Activated naive CD8-positive, alpha-beta T cell (primary cell): Measurements from ENCODE around the gene CCL21.

Experiments
- H3K27ac Mint-ChIP-seq: one replicate; pipeline ENCODE4 v1.8.0; 2021; ENCODE audit warnings: mixed read lengths
- H3K27me3 Mint-ChIP-seq: one replicate; pipeline ENCODE4 v1.8.0; 2021; ENCODE audit warnings: mixed read lengths
- H3K36me3 Mint-ChIP-seq: one replicate; pipeline ENCODE4 v1.8.0; 2021; ENCODE audit warnings: mixed read lengths
- H3K4me1 Mint-ChIP-seq: one replicate; pipeline ENCODE4 v1.8.0; 2021; ENCODE audit warnings: low read depth, mixed read lengths
- H3K4me3 Mint-ChIP-seq: one replicate; pipeline ENCODE4 v1.8.0; 2021; ENCODE audit warnings: mild to moderate bottlenecking, mixed read lengths
- H3K9me3 Mint-ChIP-seq: one replicate; pipeline ENCODE4 v1.8.0; 2021; ENCODE audit warnings: low read depth, mixed read lengths

Gene CCL21

DNA sequence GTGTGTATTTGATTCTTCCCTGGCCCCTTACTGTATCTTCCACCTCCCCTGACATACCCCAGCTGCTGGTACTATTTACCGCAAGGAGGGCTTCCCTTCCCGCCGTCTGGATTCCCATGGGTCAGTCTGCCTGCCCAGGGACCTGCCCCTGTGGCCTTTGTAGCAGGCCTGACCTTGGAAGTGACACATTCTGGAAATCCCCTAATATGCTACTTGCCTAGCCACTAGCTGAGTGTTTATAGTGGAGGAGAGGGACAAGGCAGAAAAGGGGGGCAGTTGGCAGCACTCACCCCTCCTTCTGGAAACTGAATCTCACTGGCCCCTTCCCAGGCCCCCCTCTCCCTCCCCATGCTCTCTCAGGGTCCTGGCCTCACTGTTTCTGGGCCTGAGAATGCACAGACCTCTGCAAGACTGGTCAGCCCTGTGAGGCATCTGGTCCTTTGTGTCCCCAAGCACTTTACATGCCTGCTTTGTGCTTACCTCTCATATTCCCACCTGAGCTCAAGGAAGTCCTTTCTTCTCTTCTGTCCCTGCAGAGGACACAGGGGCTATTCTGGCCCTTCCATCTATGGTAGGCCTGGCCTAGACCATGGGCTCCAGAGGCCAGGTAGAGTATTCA is 8.2 kb upstream of the CCL21 start:
- H3K4me3 Mint-ChIP-seq, result no peak overlapping the region
- no peaks in the 10 kb centered on the region for H3K9me3 Mint-ChIP-seq
- peaks cover 10% of the 10 kb centered on the region for H3K27me3 Mint-ChIP-seq
- no peak overlapping the region for H3K27ac Mint-ChIP-seq
- no peaks in the 10 kb centered on the region for H3K36me3 Mint-ChIP-seq
- no peaks in the 10 kb centered on the region for H3K4me1 Mint-ChIP-seq

DNA sequence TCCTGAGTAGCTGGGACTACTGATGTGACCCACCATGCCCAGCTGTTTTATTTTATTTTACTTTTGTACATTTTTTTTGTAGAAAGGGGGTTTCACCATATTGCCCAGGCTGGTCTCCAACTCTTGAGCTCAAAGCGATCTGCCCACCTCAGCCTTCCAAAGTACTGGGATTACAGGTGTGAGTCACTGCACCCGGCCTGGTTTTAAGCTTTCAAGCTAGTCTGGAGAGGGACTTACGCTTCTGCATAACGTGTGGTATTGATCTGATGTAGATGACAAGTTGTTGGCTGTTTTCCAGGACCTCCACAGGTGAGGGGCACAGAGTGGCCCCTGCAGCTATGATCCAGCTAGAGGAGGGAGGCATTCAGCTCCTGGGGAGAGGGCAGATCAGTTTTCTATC is 6.8 kb upstream of the CCL21 start:
- Mint-ChIP-seq H3K27ac (no peak overlapping the region), H3K4me3 (no peak overlapping the region), H3K9me3 (no peaks in the 10 kb centered on the region), H3K36me3 (no peaks in the 10 kb centered on the region), H3K4me1 (no peaks in the 10 kb centered on the region), H3K27me3 (peaks cover 10% of the 10 kb centered on the region)

GRCh38 chr9:34715639-34716215 is 5.8 kb upstream of the CCL21 start:
- no peaks in the 10 kb centered on the region for H3K4me1 Mint-ChIP-seq
- H3K9me3 Mint-ChIP-seq, result no peaks in the 10 kb centered on the region
- H3K36me3 Mint-ChIP-seq, result no peaks in the 10 kb centered on the region
- H3K27ac Mint-ChIP-seq, result no peak overlapping the region
- H3K4me3 Mint-ChIP-seq, result no peak overlapping the region
- H3K27me3 Mint-ChIP-seq, result peaks cover 8% of the 10 kb centered on the region

DNA sequence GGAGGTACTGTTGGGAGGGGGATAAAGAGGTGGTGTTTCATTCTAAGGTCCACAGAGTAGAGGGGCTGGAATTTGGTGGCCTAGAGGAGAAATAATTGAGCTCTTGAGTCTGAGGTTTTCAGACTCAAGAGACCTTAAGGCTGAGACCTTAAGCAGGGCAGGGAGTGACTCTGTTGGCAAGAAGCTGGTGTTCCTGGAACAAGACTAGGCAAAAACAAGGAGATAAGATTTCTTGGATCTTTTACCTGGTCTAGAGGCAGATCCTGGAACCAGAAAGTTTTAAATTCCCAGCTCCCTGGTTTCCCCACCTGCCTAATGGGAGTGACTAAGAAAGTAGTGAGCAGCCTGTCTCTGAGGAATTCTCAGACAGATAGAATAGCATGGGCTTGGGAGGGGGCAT is 4.1 kb upstream of the CCL21 start:
- Mint-ChIP-seq H3K27ac (no peak overlapping the region), H3K4me1 (no peaks in the 10 kb centered on the region), H3K27me3 (peaks cover 8% of the 10 kb centered on the region), H3K9me3 (no peaks in the 10 kb centered on the region), H3K36me3 (no peaks in the 10 kb centered on the region), H3K4me3 (no peak overlapping the region)

- Mint-ChIP-seq H3K4me3 (no peak overlapping the region), H3K9me3 (no peaks in the 10 kb centered on the region), H3K27ac (no peak overlapping the region), H3K27me3 (peaks cover 8% of the 10 kb centered on the region), H3K4me1 (no peaks in the 10 kb centered on the region), H3K36me3 (no peaks in the 10 kb centered on the region)
These were observed 2.2 kb upstream of the CCL21 start for GRCh38 chr9:34712140-34712539.

GRCh38 chr9:34709196-34709978 is 549 bp downstream of the CCL21 start:
- no peak overlapping the region for H3K27ac Mint-ChIP-seq
- peaks cover 5% of the 10 kb centered on the region for H3K27me3 Mint-ChIP-seq
- no peak overlapping the region for H3K4me3 Mint-ChIP-seq
- H3K36me3 Mint-ChIP-seq, result no peaks in the 10 kb centered on the region
- H3K9me3 Mint-ChIP-seq, result no peaks in the 10 kb centered on the region
- H3K4me1 Mint-ChIP-seq, result no peaks in the 10 kb centered on the region

DNA sequence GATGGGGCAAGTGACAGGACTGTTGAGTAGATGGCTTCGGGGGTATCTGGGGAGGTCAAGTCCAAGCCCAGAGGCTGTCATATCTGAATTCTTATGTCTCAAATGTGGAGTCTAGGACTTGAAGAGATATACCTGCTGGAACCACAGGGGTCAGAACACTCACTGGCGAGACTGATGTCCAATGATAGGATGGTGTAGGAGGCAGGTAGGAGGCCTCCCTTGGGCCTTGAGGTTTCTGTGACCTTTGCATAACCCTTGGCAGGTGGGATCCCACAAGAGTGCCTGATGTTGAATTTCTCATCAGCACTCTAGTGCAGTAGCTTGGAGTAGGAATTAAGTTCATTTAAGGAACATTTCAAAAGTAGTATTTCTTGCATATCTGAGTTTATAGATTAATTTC is 2.8 kb downstream of the CCL21 start:
- H3K27me3 Mint-ChIP-seq, result no peaks in the 10 kb centered on the region
- H3K4me3 Mint-ChIP-seq, result no peak overlapping the region
- H3K9me3 Mint-ChIP-seq, result no peaks in the 10 kb centered on the region
- peaks cover under 1% of the 10 kb centered on the region for H3K4me1 Mint-ChIP-seq
- no peak overlapping the region for H3K27ac Mint-ChIP-seq
- H3K36me3 Mint-ChIP-seq, result no peaks in the 10 kb centered on the region

DNA sequence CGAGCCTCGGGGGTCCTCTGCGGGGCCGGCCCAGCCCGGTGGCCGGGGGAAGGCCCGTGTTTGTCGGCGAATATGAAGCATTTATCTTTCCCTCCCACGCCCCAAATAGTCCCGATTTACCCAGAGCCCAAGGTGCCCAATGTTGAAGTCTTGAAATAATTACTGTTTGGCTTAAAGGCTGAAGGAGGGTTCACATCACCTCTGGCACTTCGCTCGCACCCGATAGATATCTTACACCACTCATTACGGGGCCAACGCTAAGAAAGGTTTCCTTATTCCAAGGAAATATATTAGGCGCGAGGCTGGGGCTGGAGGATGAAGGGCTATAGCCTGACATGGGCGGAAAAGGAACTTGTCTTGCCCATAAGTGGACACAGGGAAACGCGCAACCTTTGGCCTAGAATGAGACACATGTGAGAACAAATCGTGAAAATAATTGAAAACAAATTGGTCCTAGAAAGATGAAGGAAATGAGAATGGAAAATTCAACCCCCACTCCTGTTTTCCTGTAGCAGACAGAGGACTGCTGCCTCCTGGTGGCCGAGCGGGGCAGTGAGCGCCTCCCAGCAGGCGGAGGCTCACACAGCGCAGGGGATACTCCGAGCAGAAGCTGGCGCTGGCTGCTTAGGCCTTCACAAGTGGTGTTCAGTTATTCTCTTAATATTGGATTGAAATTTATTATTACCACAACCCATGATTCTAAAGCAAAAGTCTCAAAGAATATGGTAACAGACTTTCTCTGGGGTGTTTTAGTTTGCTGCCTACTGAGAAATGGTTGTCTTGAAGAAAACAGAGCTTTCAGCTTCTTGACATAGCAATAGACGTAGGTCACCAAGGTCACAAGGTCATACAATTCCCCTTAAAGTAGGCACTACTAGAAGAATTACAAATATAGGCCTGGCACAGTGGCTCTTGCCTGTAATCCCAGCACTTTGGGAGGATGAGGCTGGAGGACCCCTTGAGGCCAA is 7.9 kb downstream of the CCL21 start:
- Mint-ChIP-seq H3K9me3 (no peaks in the 10 kb centered on the region), H3K36me3 (no peaks in the 10 kb centered on the region), H3K27me3 (peaks cover 3% of the 10 kb centered on the region), H3K27ac (peak overlapping the region; percentile 64), H3K4me1 (peaks cover 8% of the 10 kb centered on the region), H3K4me3 (peak overlapping the region; percentile 93)

DNA sequence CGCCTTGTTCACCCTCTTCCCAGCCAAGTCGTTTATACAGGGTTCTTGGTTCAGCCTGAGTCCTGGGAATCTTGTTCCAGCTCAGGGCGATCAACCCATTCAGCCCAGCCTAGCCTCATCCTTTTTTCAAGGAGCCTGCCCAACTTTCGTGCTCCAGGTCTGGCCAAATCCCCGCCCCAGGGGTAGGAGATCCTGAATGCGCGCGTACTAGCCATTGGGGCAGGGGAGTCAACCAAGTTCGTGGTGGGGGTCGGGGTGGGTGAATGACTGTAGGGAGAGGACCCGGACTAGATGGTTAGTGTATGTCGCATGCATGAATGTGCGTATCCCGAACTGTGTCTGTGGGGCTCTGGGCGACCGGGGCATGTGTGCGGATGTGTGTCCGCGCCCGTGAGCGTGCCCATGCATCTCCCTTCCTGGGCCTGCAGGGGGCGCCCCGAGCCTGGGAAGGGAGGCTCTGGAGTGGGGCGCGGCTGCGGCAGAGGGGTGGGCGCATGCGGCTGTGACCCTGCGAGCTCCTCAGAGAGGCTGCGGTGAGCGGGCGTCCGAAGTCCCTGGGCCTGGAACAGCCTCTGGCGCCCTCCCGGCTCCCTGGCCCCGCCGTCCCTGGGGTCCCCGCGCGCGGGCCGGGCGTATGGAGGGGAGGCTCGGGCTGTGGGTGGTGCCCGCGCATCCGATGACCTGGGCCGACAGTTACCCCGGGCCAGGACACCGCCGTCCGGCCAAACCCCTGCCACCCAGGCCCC is 8.7 kb downstream of the CCL21 start:
- H3K4me1 Mint-ChIP-seq, result peaks cover 8% of the 10 kb centered on the region
- H3K27me3 Mint-ChIP-seq, result peaks cover 3% of the 10 kb centered on the region
- H3K27ac Mint-ChIP-seq, result no peak overlapping the region
- no peaks in the 10 kb centered on the region for H3K36me3 Mint-ChIP-seq
- H3K4me3 Mint-ChIP-seq, result peak overlapping the region; percentile 66
- no peaks in the 10 kb centered on the region for H3K9me3 Mint-ChIP-seq

DNA sequence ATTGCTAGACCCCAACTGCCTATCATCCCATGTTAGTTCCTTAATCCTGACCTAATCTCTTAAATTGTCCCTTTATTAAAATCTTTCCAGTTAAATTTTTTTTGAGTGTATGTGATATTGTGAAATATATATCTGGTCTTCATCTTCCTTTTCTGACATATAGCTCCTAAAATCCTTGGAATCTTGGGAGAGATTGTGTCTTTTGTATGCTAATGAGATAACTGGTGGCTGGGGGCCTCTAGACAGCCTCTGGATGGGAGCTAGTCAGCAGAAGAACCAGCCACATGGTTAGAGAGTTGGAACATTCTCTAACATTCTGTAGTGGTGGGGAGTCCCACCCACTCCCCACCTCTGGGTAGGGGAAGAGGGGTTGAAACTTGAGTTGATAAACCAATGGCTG is 15.1 kb downstream of the CCL21 start:
- Mint-ChIP-seq H3K4me1 (no peaks in the 10 kb centered on the region), H3K36me3 (no peaks in the 10 kb centered on the region), H3K9me3 (no peaks in the 10 kb centered on the region), H3K27ac (no peak overlapping the region), H3K4me3 (no peak overlapping the region), H3K27me3 (no peaks in the 10 kb centered on the region)

DNA sequence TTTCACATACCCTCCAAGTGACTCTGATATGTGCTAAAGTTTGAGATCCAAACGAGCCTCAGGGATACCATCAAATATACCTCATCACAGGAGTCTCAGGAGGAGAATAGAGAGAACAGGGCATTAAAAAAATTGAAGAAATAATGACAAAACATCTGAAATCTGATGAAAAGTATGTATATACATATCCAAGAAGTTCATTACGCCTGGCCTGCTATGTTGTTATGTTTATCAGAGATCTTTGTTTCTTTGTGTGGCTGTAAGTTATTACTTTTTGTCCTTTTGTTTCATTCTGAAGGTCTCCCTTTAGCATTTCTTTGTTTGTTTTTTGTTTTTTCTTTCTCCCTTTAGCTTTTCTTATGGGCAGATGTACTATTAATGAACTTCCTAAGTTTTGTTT is 16.4 kb downstream of the CCL21 start:
- no peaks in the 10 kb centered on the region for H3K27me3 Mint-ChIP-seq
- H3K36me3 Mint-ChIP-seq, result no peaks in the 10 kb centered on the region
- no peak overlapping the region for H3K4me3 Mint-ChIP-seq
- H3K27ac Mint-ChIP-seq, result no peak overlapping the region
- H3K9me3 Mint-ChIP-seq, result no peaks in the 10 kb centered on the region
- no peaks in the 10 kb centered on the region for H3K4me1 Mint-ChIP-seq

DNA sequence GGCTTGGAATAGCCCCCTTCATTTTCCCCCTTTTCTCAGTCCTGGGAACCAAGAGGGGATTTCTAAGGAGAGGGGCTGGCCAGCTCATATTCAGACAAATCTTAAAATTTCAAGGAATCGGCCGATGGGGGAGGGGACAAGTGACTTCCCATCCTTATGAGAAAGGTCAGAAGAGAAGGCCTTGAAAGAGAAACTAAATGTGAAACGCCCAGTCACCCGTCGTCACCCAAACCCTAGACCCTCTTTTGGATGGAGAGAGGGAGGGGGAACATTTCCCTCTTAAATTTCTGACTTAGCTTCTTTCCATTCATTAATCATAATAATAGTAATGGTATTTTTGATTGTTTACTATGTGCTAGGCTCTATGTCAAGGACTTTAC is 18.0 kb downstream of the CCL21 start:
- Mint-ChIP-seq H3K36me3 (no peaks in the 10 kb centered on the region), H3K9me3 (no peaks in the 10 kb centered on the region), H3K27me3 (no peaks in the 10 kb centered on the region), H3K4me1 (no peaks in the 10 kb centered on the region), H3K27ac (no peak overlapping the region), H3K4me3 (no peak overlapping the region)

DNA sequence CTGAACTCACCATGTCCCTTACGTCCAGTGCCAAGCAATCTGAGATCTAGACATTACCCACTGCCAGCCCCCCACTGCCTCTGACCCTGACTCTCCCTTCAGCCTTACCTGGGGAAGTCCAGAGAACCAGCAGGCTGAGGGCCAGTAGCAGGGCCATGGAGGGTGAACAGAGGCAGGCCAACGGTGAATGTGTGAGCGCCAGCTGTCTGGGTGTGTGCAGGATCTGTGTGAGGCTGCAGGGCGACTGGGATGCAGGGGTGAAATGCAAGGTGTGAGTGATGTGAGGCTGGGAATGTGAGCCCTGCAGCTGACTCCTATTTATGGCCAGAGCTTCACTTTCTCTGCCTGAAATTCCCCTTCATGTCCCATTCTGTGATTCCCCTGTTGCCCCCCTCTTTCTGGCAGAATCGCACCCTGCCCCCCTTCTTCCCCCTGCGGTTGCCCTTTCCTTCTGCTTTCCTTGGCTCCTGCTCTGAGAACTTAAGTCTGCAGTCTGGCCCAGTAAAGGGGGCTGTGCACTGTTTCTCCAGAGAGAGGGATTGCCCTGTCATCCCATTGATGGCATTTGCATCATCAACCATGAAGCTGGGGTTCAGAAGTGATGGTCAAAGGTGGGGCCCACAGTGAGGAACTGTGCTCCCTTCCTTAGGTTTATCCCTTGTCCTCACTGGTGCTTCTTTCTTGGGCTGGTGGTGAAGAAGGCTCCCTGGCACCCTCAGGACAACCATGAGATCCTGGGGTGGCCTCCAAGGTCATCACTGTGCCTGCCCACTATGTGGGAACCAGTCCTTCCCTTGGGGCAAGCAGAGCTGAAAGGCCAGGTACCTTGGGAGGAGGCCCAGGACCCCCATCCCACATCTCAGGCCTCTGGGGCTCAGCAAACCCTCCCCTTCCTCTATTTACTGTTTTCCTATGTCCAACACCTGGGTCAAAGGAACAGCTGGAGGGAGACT is 18.7 kb downstream of the CCL21 start, which contains the start of gene CCL19:
Gene CCL19 (minus strand): TSS at position 294 of the 953 bp plus-strand sequence. CDS start 137 bp downstream, at position 157.
- no peak within 1 kb of the TSS for H3K27ac Mint-ChIP-seq
- H3K36me3 Mint-ChIP-seq, result no peaks in the 10 kb centered on the region
- H3K27me3 Mint-ChIP-seq, result no peaks in the 10 kb centered on the region
- no peaks in the 10 kb centered on the region for H3K9me3 Mint-ChIP-seq
- no peak within 1 kb of the TSS for H3K4me3 Mint-ChIP-seq
- no peaks in the 10 kb centered on the region for H3K4me1 Mint-ChIP-seq
